Type B pancreatic cell (in vitro differentiated cells): ENCODE measurements around the gene GSX1. TPM values are rescaled to one million over a fixed set of nuclear protein-coding genes. Genes with fewer than 3 reads are reported as not detected.
"Not testable (repeated sequence)": the region's sequence is repeated elsewhere in the genome, so short reads cannot be mapped to it uniquely, and the experiment has no call there.

Experiments used
- DNase-seq: peaks from one replicate; pipeline ENCODE4 v3.0.0; 2021; ENCODE audit warnings: mixed read lengths; ENCODE audit not compliant: unreplicated experiment; ENCODE audit errors: extremely low spot score
- H3K27ac Mint-ChIP-seq: 2 replicates; pipeline ENCODE4 v1.8.0; 2021; ENCODE audit warnings: mild to moderate bottlenecking, mixed read lengths
- H3K27me3 Mint-ChIP-seq: 2 replicates; pipeline ENCODE4 v1.8.0; 2021; ENCODE audit warnings: mixed read lengths
- H3K36me3 Mint-ChIP-seq: 2 replicates; pipeline ENCODE4 v1.8.0; 2021; ENCODE audit warnings: mixed read lengths
- H3K4me1 Mint-ChIP-seq: one replicate; pipeline ENCODE4 v1.8.0; 2021; ENCODE audit warnings: mixed read lengths; ENCODE audit not compliant: unreplicated experiment
- H3K4me3 Mint-ChIP-seq: 2 replicates; pipeline ENCODE4 v1.8.0; 2021; ENCODE audit warnings: mild to moderate bottlenecking, mixed read lengths
- H3K9me3 Mint-ChIP-seq: 2 replicates; pipeline ENCODE4 v1.8.0; 2021; ENCODE audit warnings: mixed read lengths
- total RNA-seq: library from RNA; stranded (reverse); gene quantifications from 2 replicates; pipeline ENCODE4 v1.2.1, GENCODE V29; 2021; ENCODE audit warnings: low replicate concordance
- TF ChIP-seq, protein P1 (sequence below): fragments of 200-600 bp; sonication (generic); conservative IDR thresholded peaks from 2 replicates; pipeline ENCODE4 v1.5.0; 2021; ENCODE audit warnings: antibody characterized with exemption, mild to moderate bottlenecking

The GSX1 gene
- total RNA-seq, 1 donor from 2014 or later, result not detected

DNA sequence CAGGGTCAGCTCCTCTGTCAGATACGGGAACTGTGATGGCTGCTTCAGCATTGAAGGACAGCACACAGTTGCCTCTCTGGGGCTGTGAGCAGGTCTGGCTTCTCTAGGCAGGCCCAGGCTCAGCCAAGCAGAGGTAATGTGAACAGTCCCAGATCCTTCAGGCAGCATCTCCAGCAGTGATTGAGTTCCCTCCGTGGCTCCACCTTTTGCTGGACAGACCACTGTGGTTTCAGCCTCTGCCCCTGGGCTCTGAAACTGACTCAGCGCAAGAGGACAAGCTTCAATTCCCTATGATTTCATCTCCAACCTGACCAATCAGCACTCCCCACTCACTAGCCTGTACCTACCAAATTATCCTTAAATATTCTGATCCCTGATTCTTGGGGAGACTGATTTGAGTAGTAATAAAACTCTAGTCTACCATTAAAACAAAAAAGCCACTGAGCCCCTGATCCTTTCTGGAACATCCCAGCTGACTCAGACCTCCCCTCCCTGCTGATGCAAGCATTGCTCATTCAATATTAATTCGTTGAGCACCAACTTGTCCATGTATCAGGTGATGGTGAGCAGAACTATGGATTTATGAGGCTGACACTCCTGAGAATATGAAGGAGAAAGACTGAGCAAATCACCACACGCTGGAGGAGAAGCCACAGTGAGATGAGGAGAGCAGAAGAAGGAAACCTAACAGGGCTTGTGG, 16.7 kb downstream of the GSX1 start:
- H3K9me3 Mint-ChIP-seq, result no peaks in the 10 kb centered on the region
- H3K27ac Mint-ChIP-seq, result no peak overlapping the region
- no peaks in the 10 kb centered on the region for H3K4me1 Mint-ChIP-seq
- TF ChIP-seq, protein P1, sequence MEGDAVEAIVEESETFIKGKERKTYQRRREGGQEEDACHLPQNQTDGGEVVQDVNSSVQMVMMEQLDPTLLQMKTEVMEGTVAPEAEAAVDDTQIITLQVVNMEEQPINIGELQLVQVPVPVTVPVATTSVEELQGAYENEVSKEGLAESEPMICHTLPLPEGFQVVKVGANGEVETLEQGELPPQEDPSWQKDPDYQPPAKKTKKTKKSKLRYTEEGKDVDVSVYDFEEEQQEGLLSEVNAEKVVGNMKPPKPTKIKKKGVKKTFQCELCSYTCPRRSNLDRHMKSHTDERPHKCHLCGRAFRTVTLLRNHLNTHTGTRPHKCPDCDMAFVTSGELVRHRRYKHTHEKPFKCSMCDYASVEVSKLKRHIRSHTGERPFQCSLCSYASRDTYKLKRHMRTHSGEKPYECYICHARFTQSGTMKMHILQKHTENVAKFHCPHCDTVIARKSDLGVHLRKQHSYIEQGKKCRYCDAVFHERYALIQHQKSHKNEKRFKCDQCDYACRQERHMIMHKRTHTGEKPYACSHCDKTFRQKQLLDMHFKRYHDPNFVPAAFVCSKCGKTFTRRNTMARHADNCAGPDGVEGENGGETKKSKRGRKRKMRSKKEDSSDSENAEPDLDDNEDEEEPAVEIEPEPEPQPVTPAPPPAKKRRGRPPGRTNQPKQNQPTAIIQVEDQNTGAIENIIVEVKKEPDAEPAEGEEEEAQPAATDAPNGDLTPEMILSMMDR, result no peak
- no peak for DNase-seq
- no peaks in the 10 kb centered on the region for H3K36me3 Mint-ChIP-seq
- H3K27me3 Mint-ChIP-seq, result peaks cover 87% of the 10 kb centered on the region
- H3K4me3 Mint-ChIP-seq, result no peak overlapping the region

DNA sequence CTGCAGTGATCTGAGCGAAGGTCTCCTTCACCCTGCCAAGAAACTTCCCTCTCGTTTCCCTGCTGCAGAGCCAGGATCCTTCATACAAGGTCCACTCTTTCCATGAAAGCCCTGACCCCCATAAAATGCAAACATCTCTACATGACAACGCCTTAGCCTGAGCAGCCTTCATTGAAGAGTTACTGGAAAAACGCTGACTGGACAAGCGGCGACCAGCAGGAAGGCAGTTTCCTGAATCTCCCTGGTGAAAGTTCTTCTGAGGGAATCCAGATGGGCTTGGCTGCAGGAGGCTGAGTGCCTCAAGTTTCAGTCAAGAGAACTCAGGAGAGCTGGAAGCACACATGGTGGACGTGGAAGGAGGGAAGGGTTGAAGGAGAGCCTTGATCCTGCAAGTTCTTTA, 17.7 kb downstream of the GSX1 start:
- no peaks in the 10 kb centered on the region for H3K36me3 Mint-ChIP-seq
- no peaks in the 10 kb centered on the region for H3K4me1 Mint-ChIP-seq
- H3K27ac Mint-ChIP-seq, result no peak overlapping the region
- no peak for DNase-seq
- H3K4me3 Mint-ChIP-seq, result no peak overlapping the region
- H3K9me3 Mint-ChIP-seq, result no peaks in the 10 kb centered on the region
- TF ChIP-seq, protein P1, result no peak
- H3K27me3 Mint-ChIP-seq, result peaks cover 90% of the 10 kb centered on the region

DNA sequence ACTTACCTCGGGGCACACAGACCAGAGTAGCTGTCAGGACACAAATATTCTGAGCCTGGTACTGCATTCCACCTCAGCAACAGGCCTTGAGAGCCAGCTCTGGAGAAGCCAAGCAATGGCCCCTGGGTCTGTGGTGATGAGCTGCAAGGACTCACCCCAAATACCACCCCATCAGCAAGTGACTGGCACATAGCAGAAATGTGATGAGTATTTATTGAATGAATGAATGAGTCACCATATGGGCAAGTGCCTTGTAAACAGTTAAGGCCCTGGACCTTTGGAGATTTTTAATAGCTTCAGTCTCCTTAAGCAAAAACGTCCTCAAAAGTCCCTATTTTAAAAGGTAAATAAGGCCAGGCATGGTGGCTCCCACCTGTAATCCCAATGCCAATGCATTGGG, 18.2 kb downstream of the GSX1 start:
- Mint-ChIP-seq H3K9me3 (no peaks in the 10 kb centered on the region), H3K27ac (no peak overlapping the region), H3K4me1 (no peaks in the 10 kb centered on the region), H3K27me3 (peaks cover 91% of the 10 kb centered on the region), H3K4me3 (no peak overlapping the region), H3K36me3 (no peaks in the 10 kb centered on the region)
- DNase-seq, result no peak
- TF ChIP-seq, protein P1, result no peak

DNA sequence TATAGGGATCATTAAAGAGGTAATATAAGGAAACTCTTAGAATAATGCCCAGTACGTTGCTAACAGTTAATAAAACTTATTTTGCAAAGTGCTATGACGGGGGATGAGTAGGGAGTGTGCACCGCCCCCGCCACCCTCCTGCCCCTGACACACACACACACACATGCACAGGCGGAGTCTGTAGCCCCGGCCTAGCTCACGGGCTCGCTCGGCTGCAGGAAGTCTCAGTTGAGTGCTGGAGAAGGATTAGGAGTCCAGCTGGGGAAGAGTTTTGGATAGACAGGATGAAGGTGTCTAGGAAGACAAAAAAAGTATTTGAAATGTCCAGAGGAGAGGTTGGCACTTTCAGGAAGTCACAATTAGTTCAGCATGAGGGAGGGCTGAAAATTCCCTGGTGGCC, 21.5 kb downstream of the GSX1 start:
- H3K27me3 Mint-ChIP-seq, result peaks cover 85% of the 10 kb centered on the region
- no peak overlapping the region for H3K4me3 Mint-ChIP-seq
- H3K9me3 Mint-ChIP-seq, result no peaks in the 10 kb centered on the region
- H3K36me3 Mint-ChIP-seq, result no peaks in the 10 kb centered on the region
- no peak overlapping the region for H3K27ac Mint-ChIP-seq
- DNase-seq, result no peak
- H3K4me1 Mint-ChIP-seq, result no peaks in the 10 kb centered on the region
- TF ChIP-seq, protein P1, result no peak

DNA sequence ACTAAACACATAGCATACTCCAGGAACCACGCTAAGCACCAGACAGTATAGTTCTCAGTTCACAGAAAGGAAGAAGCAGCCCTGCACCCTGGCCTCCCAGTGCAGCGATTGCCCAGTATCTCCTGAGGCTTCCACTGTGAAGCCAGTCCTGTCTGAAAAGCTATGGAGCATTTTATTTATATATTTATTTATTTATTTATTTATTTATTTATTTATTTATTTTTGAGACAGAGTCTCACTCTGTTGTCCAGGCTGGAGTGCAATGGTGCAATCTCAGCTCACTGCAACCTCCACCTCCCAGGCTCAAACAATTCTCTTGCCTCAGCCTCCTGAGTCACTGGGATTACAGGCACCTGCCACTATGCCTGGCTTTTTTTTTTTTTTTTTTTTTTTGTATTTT, 25.5 kb downstream of the GSX1 start:
- not testable (repeated sequence) for H3K4me1 Mint-ChIP-seq, H3K4me3 Mint-ChIP-seq, H3K27ac Mint-ChIP-seq, H3K9me3 Mint-ChIP-seq, H3K36me3 Mint-ChIP-seq, DNase-seq
- H3K27me3 Mint-ChIP-seq, result peaks cover 94% of the 10 kb centered on the region

DNA sequence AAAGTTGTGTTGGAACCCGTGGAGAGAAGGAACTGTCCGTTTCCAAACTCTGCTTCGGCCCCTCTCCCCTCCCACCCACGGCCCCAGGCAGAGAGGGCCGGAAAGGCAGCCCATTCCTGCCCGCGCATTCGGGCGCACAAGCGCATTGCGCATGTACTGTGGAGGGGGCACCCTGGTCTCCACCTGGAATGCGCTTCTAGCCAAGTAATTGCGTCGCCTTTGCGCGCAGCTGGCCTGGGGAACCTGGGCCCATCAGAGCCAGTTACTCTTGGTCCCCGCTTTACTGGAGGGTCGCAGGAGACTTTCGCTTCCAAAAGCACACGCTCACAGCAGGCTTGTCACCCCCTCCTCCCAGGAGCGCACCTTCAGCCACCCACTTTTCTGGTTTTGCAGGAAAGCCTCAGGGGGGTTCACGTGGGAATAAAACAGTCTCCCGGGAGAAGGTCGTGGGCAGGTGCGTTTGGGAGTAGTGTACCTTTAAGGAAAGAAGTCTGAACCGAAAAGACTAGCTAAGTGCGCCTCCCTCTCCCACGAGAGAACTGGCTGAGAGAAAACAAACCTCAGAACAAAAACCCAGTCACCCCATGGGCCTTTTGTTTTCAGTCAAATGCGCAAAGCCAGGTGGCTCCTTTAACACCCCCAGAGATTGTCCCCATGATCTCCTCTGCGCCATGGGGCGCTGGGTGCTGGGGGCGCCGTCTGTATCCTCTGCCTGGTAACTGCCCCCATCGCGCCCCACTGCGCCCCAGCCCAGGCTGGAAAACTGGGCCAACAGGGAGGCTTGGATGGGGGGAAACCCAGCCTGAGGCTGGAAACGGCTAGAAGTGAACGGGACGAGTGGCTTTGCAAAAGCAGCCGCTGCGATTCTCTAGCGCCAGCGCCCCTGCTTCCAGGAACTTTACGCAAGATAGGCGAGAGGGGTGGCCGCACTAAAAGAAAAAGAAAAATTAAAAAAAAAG, 28.5 kb downstream of the GSX1 start:
- Mint-ChIP-seq H3K36me3 (no peaks in the 10 kb centered on the region), H3K4me1 (no peaks in the 10 kb centered on the region), H3K9me3 (no peaks in the 10 kb centered on the region), H3K27ac (no peak overlapping the region), H3K27me3 (peaks cover 94% of the 10 kb centered on the region), H3K4me3 (no peak overlapping the region)
- DNase-seq, result no peak
- TF ChIP-seq, protein P1, result no peak
